ENCODE results near the gene RELL1. TPM values are rescaled to one million over a fixed set of nuclear protein-coding genes. Genes with fewer than 3 reads are reported as not detected.

RELL1 gene
- polyA plus RNA-seq, 1 of the 3 experiments (the other 2 are of a cell fraction): 4.5 TPM

GRCh38 chr4:37629713-37630112 is 56.5 kb downstream of the RELL1 start:
- Histone ChIP-seq H3K27me3 (ENCODE audit: insufficient read depth) (no peaks in the 10 kb centered on the region), H3K4me3 (ENCODE audit: low read depth in 2 of 2, low read length in 1 of 2) (no peak overlapping the region), H3K4me1 (ENCODE audit: control insufficient read depth in 1 of 2, insufficient read depth in 2 of 2, low read depth in 1 of 2, low read length in 1 of 2) (peaks cover 0 to 3% of the 10 kb centered on the region in 2 experiments; a peak in 2 of 4 replicates), H3K79me2 (ENCODE audit: insufficient read depth) (no peaks in the 10 kb centered on the region), H3F3A (replicated peaks; ENCODE audit: insufficient read depth) (no peaks in the 10 kb centered on the region), H3K36me3 (replicated peaks in 1 of 2; ENCODE audit: control insufficient read depth in 1 of 2, insufficient read depth in 2 of 2, low read length in 1 of 2) (peaks cover 1 to 3% of the 10 kb centered on the region in 2 experiments), H3K9me3 (no peaks in the 10 kb centered on the region), H3K9ac (no peak overlapping the region), H2AFZ (ENCODE audit: low read depth) (no peak overlapping the region), H3K9me2 (no peaks in the 10 kb centered on the region), H3K27ac (ENCODE audit: low read depth in 2 of 2, low read length in 1 of 2) (no peak overlapping the region), H3K4me2 (no peak overlapping the region), H4K20me1 (ENCODE audit: insufficient read depth) (no peaks in the 10 kb centered on the region)
- 97% methylated on average over 6 of the region's 6 CpGs for WGBS (ENCODE audit: low lambda C conversion rate)
- TF ChIP-seq MXI1 (IDR thresholded peaks at IDR 0.05; ENCODE audit: low read depth, low read length) (no peak), RCOR1 (IDR thresholded peaks at IDR 0.05; ENCODE audit: low read length) (no peak), FOSL2 (IDR thresholded peaks at IDR 0.05; ENCODE audit: borderline replicate concordance, low read depth) (no peak), JUND (IDR thresholded peaks at IDR 0.05) (no peak), POLR2AphosphoS5 (IDR thresholded peaks at IDR 0.05; ENCODE audit: low read depth, low read length) (no peak), RXRA (IDR thresholded peaks at IDR 0.05; ENCODE audit: borderline replicate concordance, low read depth) (no peak), GABPA (IDR thresholded peaks at IDR 0.05; ENCODE audit: low read depth) (no peak), EZH2phosphoT487 (IDR thresholded peaks at IDR 0.05; ENCODE audit: borderline replicate concordance, low read depth) (no peak), NFIC (IDR thresholded peaks at IDR 0.05; ENCODE audit: borderline replicate concordance) (no peak), TAF1 (IDR thresholded peaks at IDR 0.05; ENCODE audit: borderline replicate concordance, low read depth, low read length) (no peak), RFX5 (IDR thresholded peaks at IDR 0.05; ENCODE audit: low read length) (no peak), ZBTB33 (IDR thresholded peaks at IDR 0.05; ENCODE audit: borderline replicate concordance, low read depth) (no peak), USF1 (IDR thresholded peaks at IDR 0.05; ENCODE audit: borderline replicate concordance, low read depth) (no peak), IRF3 (IDR thresholded peaks at IDR 0.05; ENCODE audit: low read depth, low read length) (no peak), RAD21 (IDR thresholded peaks at IDR 0.05; ENCODE audit: low read length) (no peak), CHD2 (IDR thresholded peaks at IDR 0.05; ENCODE audit: low read length, partially characterized antibody) (no peak), REST (IDR thresholded peaks at IDR 0.05; ENCODE audit: low read depth, low read length) (no peak), GATA2 (CRISPR knock-in tag; IDR thresholded peaks at IDR 0.05) (no peak)
- TF ChIP-seq, protein P1, sequence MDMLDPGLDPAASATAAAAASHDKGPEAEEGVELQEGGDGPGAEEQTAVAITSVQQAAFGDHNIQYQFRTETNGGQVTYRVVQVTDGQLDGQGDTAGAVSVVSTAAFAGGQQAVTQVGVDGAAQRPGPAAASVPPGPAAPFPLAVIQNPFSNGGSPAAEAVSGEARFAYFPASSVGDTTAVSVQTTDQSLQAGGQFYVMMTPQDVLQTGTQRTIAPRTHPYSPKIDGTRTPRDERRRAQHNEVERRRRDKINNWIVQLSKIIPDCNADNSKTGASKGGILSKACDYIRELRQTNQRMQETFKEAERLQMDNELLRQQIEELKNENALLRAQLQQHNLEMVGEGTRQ (IDR thresholded peaks at IDR 0.05; ENCODE audit: borderline replicate concordance, low read depth, low read length): no peak
- TF ChIP-seq, protein P2, sequence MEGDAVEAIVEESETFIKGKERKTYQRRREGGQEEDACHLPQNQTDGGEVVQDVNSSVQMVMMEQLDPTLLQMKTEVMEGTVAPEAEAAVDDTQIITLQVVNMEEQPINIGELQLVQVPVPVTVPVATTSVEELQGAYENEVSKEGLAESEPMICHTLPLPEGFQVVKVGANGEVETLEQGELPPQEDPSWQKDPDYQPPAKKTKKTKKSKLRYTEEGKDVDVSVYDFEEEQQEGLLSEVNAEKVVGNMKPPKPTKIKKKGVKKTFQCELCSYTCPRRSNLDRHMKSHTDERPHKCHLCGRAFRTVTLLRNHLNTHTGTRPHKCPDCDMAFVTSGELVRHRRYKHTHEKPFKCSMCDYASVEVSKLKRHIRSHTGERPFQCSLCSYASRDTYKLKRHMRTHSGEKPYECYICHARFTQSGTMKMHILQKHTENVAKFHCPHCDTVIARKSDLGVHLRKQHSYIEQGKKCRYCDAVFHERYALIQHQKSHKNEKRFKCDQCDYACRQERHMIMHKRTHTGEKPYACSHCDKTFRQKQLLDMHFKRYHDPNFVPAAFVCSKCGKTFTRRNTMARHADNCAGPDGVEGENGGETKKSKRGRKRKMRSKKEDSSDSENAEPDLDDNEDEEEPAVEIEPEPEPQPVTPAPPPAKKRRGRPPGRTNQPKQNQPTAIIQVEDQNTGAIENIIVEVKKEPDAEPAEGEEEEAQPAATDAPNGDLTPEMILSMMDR (IDR thresholded peaks at IDR 0.05): no peak
- CTCF ChIA-PET: no interaction called here
- POLR2A ChIA-PET: no interaction called here
- no peak for DNase-seq
